Measurements from ENCODE around the gene ENOX2.

GRCh38 chrX:130626521-130626920 is 276.5 kb downstream of the ENOX2 start:
- TF ChIP-seq CTCF (IDR thresholded peaks at IDR 0.05), result no peak
- no peak for TF ChIP-seq POLR2A (IDR thresholded peaks at IDR 0.05)

Measured in testis (tissue), 2 donors.